B cell (primary cell): ENCODE results near the gene PPCS. TPM values are rescaled to one million over a fixed set of nuclear protein-coding genes. Genes with fewer than 3 reads are reported as not detected.
"Not testable (repeated sequence)": the region's sequence is repeated elsewhere in the genome, so short reads cannot be mapped to it uniquely, and the experiment has no call there.

ENCODE experiments used
- ATAC-seq: fragments of 200-7000 bp; cut with Tn5 transposase; one replicate; pipeline ENCODE4 v1.10.0; 2021; ENCODE audit warnings: low read depth, mild to moderate bottlenecking, moderate number of reproducible peaks, moderate library complexity
- CTCF ChIA-PET: fragments of 350-600 bp; sonication (Branson Sonifier 250); formaldehyde crosslinking; loops from one replicate; lab custom pipeline; 2021; ENCODE audit warnings: antibody characterized with exemption, inconsistent platforms; lab: Charles Lee
- POLR2A ChIA-PET: fragments of 350-600 bp; sonication (Branson Sonifier 250); formaldehyde crosslinking; loops from one replicate; lab custom pipeline; 2021; ENCODE audit warnings: antibody characterized with exemption; lab: Charles Lee
- DNase-seq: peaks from one replicate; pipeline ENCODE4 v3.0.0; 2013
- H2AFZ ChIP-seq: 2 replicates; pipeline ENCODE4 v1.6.1; 2012; ENCODE audit warnings: mild to moderate bottlenecking, low read depth, low read length; ENCODE audit not compliant: insufficient read depth, poor library complexity, severe bottlenecking
- H3K27ac ChIP-seq, 2 donors: 1 replicate in 1 of 2; 2 replicates in 1 of 2; pipeline ENCODE4 v1.5.1; 2012 to 2013; ENCODE audit warnings: low read length in 2 of 2, mild to moderate bottlenecking in 2 of 2, moderate library complexity in 1 of 2
- H3K27me3 ChIP-seq, 4 experiments: fragments of 200-600 bp in 1 of 4; sonication (generic) in 1 of 4; replicated peaks in 1 of 4; 1 replicate in 2 of 4; 2 replicates in 2 of 4; pipeline versions ENCODE4 v1.6.1 to v1.7.0; 2013 to 2016; ENCODE audit warnings: low read length in 3 of 4, mild to moderate bottlenecking in 2 of 4, mixed read lengths in 1 of 4, moderate library complexity in 1 of 4; ENCODE audit not compliant: insufficient read depth in 4 of 4, control insufficient read depth in 3 of 4; ENCODE audit errors: control extremely low read depth in 1 of 4
- H3K36me3 ChIP-seq, 2 experiments: replicated peaks in 1 of 2; 1 replicate in 1 of 2; 2 replicates in 1 of 2; pipeline versions ENCODE4 v1.6.1 to v1.7.1; 2013; ENCODE audit warnings: low read length in 1 of 2; ENCODE audit not compliant: insufficient read depth in 2 of 2, control insufficient read depth in 1 of 2; ENCODE audit errors: control extremely low read depth in 1 of 2, extremely low read depth in 1 of 2
- H3K4me1 ChIP-seq, 2 donors: fragments of 200-600 bp in 1 of 2; sonication (generic) in 1 of 2; 1 replicate in 1 of 2; 2 replicates in 1 of 2; pipeline versions ENCODE4 v1.5.1 to v1.6.1; 2013 to 2017; ENCODE audit warnings: low read length in 2 of 2; ENCODE audit not compliant: control insufficient read depth in 2 of 2, insufficient read depth in 2 of 2
- H3K4me2 ChIP-seq: replicated peaks from 2 replicates; pipeline ENCODE3; 2012; ENCODE audit warnings: mild to moderate bottlenecking, low read depth, low read length; ENCODE audit not compliant: poor library complexity, severe bottlenecking
- H3K4me3 ChIP-seq, 5 experiments: fragments of 200-600 bp in 1 of 5; sonication (generic) in 1 of 5; 1 replicate in 3 of 5; 2 replicates in 2 of 5; pipeline versions ENCODE4 v1.5.1 to v1.7.0; 2011 to 2016; ENCODE audit warnings: low read length in 4 of 5, mild to moderate bottlenecking in 4 of 5, low read depth in 2 of 5, control low read depth in 1 of 5, moderate library complexity in 1 of 5; ENCODE audit not compliant: insufficient read depth in 1 of 5; ENCODE audit errors: control extremely low read depth in 1 of 5, extremely low read depth in 1 of 5
- H3K79me2 ChIP-seq: fragments of 200-600 bp; sonication (generic); one replicate; pipeline ENCODE4 v1.6.0; 2016; ENCODE audit warnings: low read length; ENCODE audit not compliant: control insufficient read depth, insufficient read depth
- H3K9ac ChIP-seq: fragments of 200-600 bp; sonication (generic); 2 replicates; pipeline ENCODE4 v1.6.1; 2017; ENCODE audit warnings: mild to moderate bottlenecking, low read length, moderate library complexity
- H3K9me3 ChIP-seq, 3 donors: one replicate each; pipeline versions ENCODE4 v1.6.1 to v1.7.1; 2013; ENCODE audit warnings: low read length in 2 of 3; ENCODE audit not compliant: control insufficient read depth in 2 of 3, insufficient read depth in 1 of 3; ENCODE audit errors: control extremely low read depth in 1 of 3
- H4K20me1 ChIP-seq: 2 replicates; pipeline ENCODE4 v1.6.0; 2012; ENCODE audit warnings: mild to moderate bottlenecking, low read length; ENCODE audit not compliant: insufficient read depth, control insufficient read depth, poor library complexity, severe bottlenecking
- H3K27ac Mint-ChIP-seq: one replicate; pipeline ENCODE4 v1.8.0; 2021; ENCODE audit warnings: mixed read lengths
- H3K27me3 Mint-ChIP-seq: one replicate; pipeline ENCODE4 v1.8.0; 2021; ENCODE audit warnings: mixed read lengths
- H3K4me1 Mint-ChIP-seq: one replicate; pipeline ENCODE4 v1.8.0; 2021; ENCODE audit warnings: mixed read lengths
- H3K4me3 Mint-ChIP-seq: one replicate; pipeline ENCODE4 v1.8.0; 2021; ENCODE audit warnings: mixed read lengths
- H3K9me3 Mint-ChIP-seq: one replicate; pipeline ENCODE4 v1.8.0; 2022; ENCODE audit warnings: mixed read lengths; ENCODE audit not compliant: insufficient read depth
- EZH2 ChIP-seq: IDR thresholded peaks from 2 replicates; pipeline ENCODE4 v1.6.1; 2012; ENCODE audit warnings: borderline replicate concordance, low read depth, mild to moderate bottlenecking, moderate library complexity, low read length; ENCODE audit not compliant: insufficient read depth, poor library complexity, severe bottlenecking
- WGBS: methylation state at CpG from one replicate; pipeline ENCODE4 v1.1.5; 2013; ENCODE audit warnings: missing lambda C conversion rate; ENCODE audit not compliant: insufficient coverage; 5-methylcytosine and 5-hydroxymethylcytosine counted together
- intact Hi-C: fragments of 100-400 bp; cut with micrococcal nuclease; formaldehyde crosslinking; loops from one replicate; pipeline ENCODE4 v1.10.0; 2022
- polyA plus RNA-seq: library from polyadenylated mRNA; depleted of rRNA; stranded (reverse); fragments of >200 nt; gene quantifications from 2 replicates; pipeline ENCODE4 v1.2.3, GENCODE V29; 2012
- total RNA-seq, 2 donors: library from RNA; stranded (reverse); fragments of 120-200 nt in 1 of 2; gene quantifications; 1 replicate in 1 of 2; 2 replicates in 1 of 2; pipeline versions ENCODE4 v1.2.3 to v1.2.4, GENCODE V29; 2013 to 2022
- TF ChIP-seq, protein P1 (sequence below): fragments of 200-600 bp; IDR thresholded peaks from one replicate; pipeline ENCODE4 v1.8.0; 2022; ENCODE audit warnings: antibody characterized with exemption, mild to moderate bottlenecking

Gene PPCS
- total and polyA plus RNA-seq, 2 donors (not counting 1 experiment from before 2014, with no cell fraction given) = 74.9 to 88.4 TPM

GRCh38 chr1:42484382-42484781 is 28.0 kb downstream of the PPCS start:
- WGBS = no CpG with 5 or more reads among the region's 2 CpGs
- Mint-ChIP-seq H3K27me3 (no peaks in the 10 kb centered on the region), H3K9me3 (no peaks in the 10 kb centered on the region), H3K4me1 (no peaks in the 10 kb centered on the region), H3K27ac (no peak overlapping the region), H3K4me3 (no peak overlapping the region)
- CTCF ChIA-PET = no interaction called here
- ATAC-seq (no peak), DNase-seq (no peak)
- Histone ChIP-seq H3K79me2 (no peaks in the 10 kb centered on the region), H3K9ac (no peak overlapping the region), H4K20me1 (no peaks in the 10 kb centered on the region), H3K27me3 (no peaks in the 10 kb centered on the region), H3K36me3 (peaks cover 0 to 6% of the 10 kb centered on the region in 2 experiments), H3K4me3 (no peak overlapping the region), H3K9me3 (no peaks in the 10 kb centered on the region), H2AFZ (no peak overlapping the region), H3K4me2 (no peak overlapping the region), H3K27ac (no peak overlapping the region), H3K4me1 (no peaks in the 10 kb centered on the region)
- no peak for TF ChIP-seq EZH2
- TF ChIP-seq, protein P1, sequence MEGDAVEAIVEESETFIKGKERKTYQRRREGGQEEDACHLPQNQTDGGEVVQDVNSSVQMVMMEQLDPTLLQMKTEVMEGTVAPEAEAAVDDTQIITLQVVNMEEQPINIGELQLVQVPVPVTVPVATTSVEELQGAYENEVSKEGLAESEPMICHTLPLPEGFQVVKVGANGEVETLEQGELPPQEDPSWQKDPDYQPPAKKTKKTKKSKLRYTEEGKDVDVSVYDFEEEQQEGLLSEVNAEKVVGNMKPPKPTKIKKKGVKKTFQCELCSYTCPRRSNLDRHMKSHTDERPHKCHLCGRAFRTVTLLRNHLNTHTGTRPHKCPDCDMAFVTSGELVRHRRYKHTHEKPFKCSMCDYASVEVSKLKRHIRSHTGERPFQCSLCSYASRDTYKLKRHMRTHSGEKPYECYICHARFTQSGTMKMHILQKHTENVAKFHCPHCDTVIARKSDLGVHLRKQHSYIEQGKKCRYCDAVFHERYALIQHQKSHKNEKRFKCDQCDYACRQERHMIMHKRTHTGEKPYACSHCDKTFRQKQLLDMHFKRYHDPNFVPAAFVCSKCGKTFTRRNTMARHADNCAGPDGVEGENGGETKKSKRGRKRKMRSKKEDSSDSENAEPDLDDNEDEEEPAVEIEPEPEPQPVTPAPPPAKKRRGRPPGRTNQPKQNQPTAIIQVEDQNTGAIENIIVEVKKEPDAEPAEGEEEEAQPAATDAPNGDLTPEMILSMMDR = no peak
- POLR2A ChIA-PET = no interaction called here
- intact Hi-C loops = no loop called here

GRCh38 chr1:42490237-42490636 is 33.9 kb downstream of the PPCS start:
- H3K9me3 Mint-ChIP-seq = no peaks in the 10 kb centered on the region

GRCh38 chr1:42502031-42502430 is 45.7 kb downstream of the PPCS start:
- H3K9me3 Mint-ChIP-seq, H3K36me3 ChIP-seq, H3K9ac ChIP-seq, H3K4me3 ChIP-seq, H2AFZ ChIP-seq, H3K27me3 Mint-ChIP-seq, DNase-seq, H3K79me2 ChIP-seq, H3K4me1 Mint-ChIP-seq, POLR2A ChIA-PET, H4K20me1 ChIP-seq, intact Hi-C loops, H3K4me3 Mint-ChIP-seq, ATAC-seq, H3K27ac Mint-ChIP-seq, H3K27me3 ChIP-seq, H3K4me1 ChIP-seq, H3K27ac ChIP-seq, CTCF ChIA-PET, H3K4me2 ChIP-seq: not testable (repeated sequence)
- peaks cover 3 to 25% (median 17%) of the 10 kb centered on the region in 3 donors for H3K9me3 ChIP-seq
- WGBS = 93% methylated on average over 6 of the region's 11 CpGs

More at GRCh38 chr1:42490237-42490636, 33.9 kb downstream of the PPCS start:
- no peaks in the 10 kb centered on the region for H3K36me3 ChIP-seq
- Mint-ChIP-seq H3K27ac (no peak overlapping the region), H3K4me1 (no peaks in the 10 kb centered on the region), H3K4me3 (no peak overlapping the region), H3K27me3 (no peaks in the 10 kb centered on the region)
- no peak overlapping the region for H2AFZ ChIP-seq
- no peak for TF ChIP-seq EZH2
- TF ChIP-seq, protein P1 = no peak
- CTCF ChIA-PET = no interaction called here
- H4K20me1 ChIP-seq = no peaks in the 10 kb centered on the region
- intact Hi-C loops = no loop called here
- peaks cover 0 to 7% (median 1%) of the 10 kb centered on the region in 3 donors for H3K9me3 ChIP-seq
- 100% methylated on average over 1 of the region's 3 CpGs for WGBS
- H3K4me1 ChIP-seq = no peaks in the 10 kb centered on the region
- H3K9ac ChIP-seq = no peak overlapping the region
- no peak for DNase-seq
- ATAC-seq = no peak
- no peak overlapping the region for H3K4me3 ChIP-seq
- H3K4me2 ChIP-seq = no peak overlapping the region
- POLR2A ChIA-PET = no interaction called here
- H3K27me3 ChIP-seq = no peaks in the 10 kb centered on the region
- H3K79me2 ChIP-seq = no peaks in the 10 kb centered on the region
- H3K27ac ChIP-seq = no peak overlapping the region
